Hepatocyte (in vitro differentiated cells): Measurements from ENCODE around the gene SLC39A1.

ENCODE experiments used
- EZH2phosphoT487 ChIP-seq: fragments of 200-600 bp; sonication (generic); IDR thresholded peaks from one replicate; pipeline ENCODE4 v1.6.1; 2018; ENCODE audit warnings: antibody characterized with exemption, mild to moderate bottlenecking, low read depth, moderate library complexity; ENCODE audit not compliant: unreplicated experiment, severe bottlenecking
- TF ChIP-seq, protein P1 (sequence below): fragments of 200-600 bp; sonication (generic); IDR thresholded peaks from 2 replicates; pipeline ENCODE4 v1.5.1; 2016; ENCODE audit warnings: antibody characterized with exemption, mild to moderate bottlenecking; ENCODE audit not compliant: poor library complexity

DNA sequence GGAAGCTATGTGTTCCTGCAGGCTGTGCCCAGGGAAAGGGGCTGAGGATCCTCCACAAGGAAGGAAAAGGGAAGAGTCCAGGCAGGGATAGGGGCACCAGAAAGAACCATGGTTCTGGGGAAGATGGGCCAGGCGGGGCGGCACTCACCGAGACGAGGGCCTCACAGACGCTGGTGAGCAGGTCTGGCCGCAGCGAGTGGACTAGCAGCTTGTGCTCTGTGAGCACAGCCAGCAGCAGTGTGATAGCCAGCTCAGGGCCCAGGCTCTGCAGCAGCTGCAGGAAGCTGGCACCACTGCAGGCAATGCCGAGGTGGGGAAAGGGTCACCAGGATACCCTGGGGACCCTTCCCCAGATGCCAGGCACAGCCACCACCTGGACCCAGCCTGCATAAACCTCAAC is 22.6 kb downstream of the SLC39A1 start:
- TF ChIP-seq, protein P1, sequence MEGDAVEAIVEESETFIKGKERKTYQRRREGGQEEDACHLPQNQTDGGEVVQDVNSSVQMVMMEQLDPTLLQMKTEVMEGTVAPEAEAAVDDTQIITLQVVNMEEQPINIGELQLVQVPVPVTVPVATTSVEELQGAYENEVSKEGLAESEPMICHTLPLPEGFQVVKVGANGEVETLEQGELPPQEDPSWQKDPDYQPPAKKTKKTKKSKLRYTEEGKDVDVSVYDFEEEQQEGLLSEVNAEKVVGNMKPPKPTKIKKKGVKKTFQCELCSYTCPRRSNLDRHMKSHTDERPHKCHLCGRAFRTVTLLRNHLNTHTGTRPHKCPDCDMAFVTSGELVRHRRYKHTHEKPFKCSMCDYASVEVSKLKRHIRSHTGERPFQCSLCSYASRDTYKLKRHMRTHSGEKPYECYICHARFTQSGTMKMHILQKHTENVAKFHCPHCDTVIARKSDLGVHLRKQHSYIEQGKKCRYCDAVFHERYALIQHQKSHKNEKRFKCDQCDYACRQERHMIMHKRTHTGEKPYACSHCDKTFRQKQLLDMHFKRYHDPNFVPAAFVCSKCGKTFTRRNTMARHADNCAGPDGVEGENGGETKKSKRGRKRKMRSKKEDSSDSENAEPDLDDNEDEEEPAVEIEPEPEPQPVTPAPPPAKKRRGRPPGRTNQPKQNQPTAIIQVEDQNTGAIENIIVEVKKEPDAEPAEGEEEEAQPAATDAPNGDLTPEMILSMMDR, result no peak
- TF ChIP-seq EZH2phosphoT487, result no peak
